Muscle of arm (tissue), 12 donors: ENCODE data around the gene TALDO1. TPM values are rescaled to one million over a fixed set of nuclear protein-coding genes. Genes with fewer than 3 reads are reported as not detected.
A peak's percentile ranks its signal among the peaks of the same experiment; 100 is the strongest.

Experiments
- DNase-seq: peaks from one replicate; pipeline ENCODE4 v3.0.0-alpha.2; 2013
- polyA plus RNA-seq, 12 donors: library from polyadenylated mRNA; unstranded; fragments of 120-200 nt; gene quantifications; one replicate each; pipeline ENCODE4 v1.2.1, GENCODE V29; 2013; ENCODE audit not compliant: insufficient read length in 12 of 12

The TALDO1 gene
- polyA plus RNA-seq, 12 donors: 53.5 to 102 (median 62.2) TPM; not detected in 1

- no peak for DNase-seq
These were observed 19.1 kb downstream of the TALDO1 start for GRCh38 chr11:766106-766935.

- no peak for DNase-seq
These were observed 19.6 kb downstream of the TALDO1 start for GRCh38 chr11:766936-767210.

GRCh38 chr11:767238-767637 lies 20.0 kb downstream of the TALDO1 start:
- no peak for DNase-seq

- DNase-seq: no peak
These were observed 22.8 kb downstream of the TALDO1 start for GRCh38 chr11:769887-770641.

- no peak for DNase-seq
These were observed 23.7 kb downstream of the TALDO1 start for GRCh38 chr11:770642-771616.

GRCh38 chr11:771617-772204 lies 24.4 kb downstream of the TALDO1 start:
- no peak for DNase-seq

GRCh38 chr11:772429-773390 lies 25.4 kb downstream of the TALDO1 start:
- DNase-seq: no peak

GRCh38 chr11:773425-773824 lies 26.2 kb downstream of the TALDO1 start:
- DNase-seq: no peak

GRCh38 chr11:773830-774229 lies 26.6 kb downstream of the TALDO1 start:
- no peak for DNase-seq

GRCh38 chr11:774873-775592 lies 27.8 kb downstream of the TALDO1 start:
- DNase-seq: no peak

GRCh38 chr11:776263-776560 lies 28.9 kb downstream of the TALDO1 start:
- DNase-seq: no peak

- no peak for DNase-seq
These were observed 29.5 kb downstream of the TALDO1 start for GRCh38 chr11:776561-777287.

GRCh38 chr11:777288-778255 lies 30.3 kb downstream of the TALDO1 start, which contains the start of gene GATD1:
Gene GATD1 (minus strand): TSS chr11:777487. CDS start chr11:777462, 25 bp downstream.
- DNase-seq: peak; percentile 91

GRCh38 chr11:778976-779954 lies 32.0 kb downstream of the TALDO1 start:
- DNase-seq: no peak

- no peak for DNase-seq
These were observed 32.8 kb downstream of the TALDO1 start for GRCh38 chr11:779955-780532.
